Hematopoietic multipotent progenitor cell (in vitro differentiated cells): Measurements from ENCODE around the gene DPPA3. TPM values are rescaled to one million over a fixed set of nuclear protein-coding genes. Genes with fewer than 3 reads are reported as not detected.
"Not testable (repeated sequence)": the region's sequence is repeated elsewhere in the genome, so short reads cannot be mapped to it uniquely, and the experiment has no call there.

Source experiments
- DNase-seq, 3 donors: peaks; one replicate each; pipeline ENCODE4 v3.0.0-alpha.2; 2011 to 2015; ENCODE audit warnings: low read depth in 2 of 3, low spot score in 2 of 3
- total RNA-seq: library from RNA; depleted of rRNA; stranded (reverse); fragments of >200 nt; gene quantifications from one replicate; pipeline ENCODE4 v1.2.3, GENCODE V29; 2012

Gene DPPA3
- total RNA-seq, 1 donor, result not detected

DNA sequence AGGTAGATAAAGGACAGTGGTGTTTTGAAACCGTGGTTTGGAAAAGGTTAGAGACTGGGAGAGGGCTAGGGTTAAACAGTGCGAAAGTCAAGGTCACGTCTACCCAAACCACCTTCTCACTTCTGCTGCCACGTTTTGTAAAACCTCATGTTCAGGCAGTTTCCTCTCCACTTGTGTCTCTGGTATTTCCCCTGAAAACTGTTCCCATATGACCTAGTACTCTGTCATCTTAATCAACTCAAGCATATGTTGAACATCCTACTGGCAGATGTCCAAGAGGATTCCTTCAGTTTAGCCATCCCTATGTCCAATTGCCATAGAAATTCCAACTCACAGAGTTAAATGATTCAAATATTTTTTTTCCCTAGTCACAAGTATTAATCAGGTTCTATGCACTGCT is 18.5 kb downstream of the DPPA3 start:
- no peak for DNase-seq

DNA sequence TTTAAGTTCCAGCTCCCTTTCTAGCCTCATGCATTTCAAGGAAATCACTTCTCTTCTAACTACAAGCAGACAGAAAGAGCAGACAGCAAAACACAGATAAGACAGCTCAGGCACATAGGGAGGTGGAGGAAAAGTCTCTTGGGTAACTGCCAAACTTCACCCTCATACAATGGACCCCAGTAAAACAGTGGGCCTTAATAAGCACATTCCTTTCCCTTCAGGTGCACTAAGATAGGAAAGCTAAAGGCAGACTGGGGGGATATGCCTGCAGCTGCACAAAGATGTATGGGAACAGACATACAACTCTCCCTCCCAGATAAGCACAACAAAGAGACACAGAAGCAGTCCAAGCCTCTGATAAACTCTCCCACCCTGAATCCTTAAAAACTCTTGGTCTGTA is 19.8 kb downstream of the DPPA3 start:
- not testable (repeated sequence) for DNase-seq

DNA sequence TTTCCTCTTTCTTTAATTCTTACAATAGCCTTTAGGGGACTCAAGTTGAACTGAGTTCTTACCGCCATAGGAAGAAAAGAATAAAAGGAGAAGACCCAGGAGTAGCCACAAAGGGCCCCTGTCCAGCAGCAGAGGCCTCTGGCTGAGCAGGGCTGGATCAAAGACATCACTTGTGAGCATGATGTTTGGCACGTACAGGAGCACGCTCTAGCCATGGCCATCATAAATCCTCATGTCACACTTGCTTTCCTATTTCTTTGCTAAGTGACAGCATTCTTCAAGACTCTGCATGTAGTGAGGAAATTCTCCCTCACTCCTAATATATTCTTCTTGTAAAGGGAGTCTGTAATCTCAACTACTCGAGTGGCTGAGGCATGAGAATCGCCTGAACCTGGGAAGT is 20.3 kb downstream of the DPPA3 start:
- peak in 2 of 3 donors; percentile 31 for DNase-seq

DNA sequence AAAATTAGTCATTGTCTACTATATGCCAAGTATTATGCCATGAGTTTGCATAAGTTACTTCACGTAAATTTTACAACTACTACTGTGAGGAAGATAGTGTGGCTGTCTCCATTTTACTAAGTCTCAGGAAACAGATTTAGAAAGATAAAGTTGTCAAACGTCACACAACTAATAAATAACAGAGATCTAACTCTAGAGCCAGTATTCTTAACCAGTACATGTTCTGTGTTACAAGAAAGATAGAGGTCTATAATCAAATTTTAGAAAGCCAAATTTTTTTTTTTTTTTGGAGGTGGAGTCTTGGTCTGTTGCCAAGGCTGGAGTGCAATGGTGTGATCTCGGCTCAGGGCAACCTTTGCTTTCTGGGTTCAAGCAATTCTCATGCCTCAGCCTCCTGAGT is 21.8 kb downstream of the DPPA3 start:
- DNase-seq, result peak in 2 of 3 donors; percentile 70 to 90

DNA sequence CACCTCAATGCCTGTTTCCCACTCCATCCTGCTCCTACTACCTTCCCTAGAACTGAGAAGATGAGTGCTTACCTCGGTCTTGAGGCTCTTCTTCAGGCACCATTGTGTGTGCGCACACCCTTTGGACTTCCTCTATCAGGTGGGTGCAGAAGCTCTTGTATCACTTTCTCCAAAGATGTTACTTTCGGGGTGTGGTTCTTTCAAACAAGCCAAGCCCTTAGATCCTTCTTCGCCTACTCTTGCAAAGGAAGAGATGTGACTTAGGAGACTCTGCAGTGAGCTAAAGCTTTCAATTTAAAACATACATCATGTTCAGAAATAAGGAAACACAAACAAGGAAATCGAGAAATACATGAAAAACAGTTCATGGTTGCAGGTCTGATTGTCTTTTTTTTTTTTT is 36.0 kb downstream of the DPPA3 start, which contains the start of gene CLEC4C:
Gene CLEC4C, minus strand, starts transcription at position 130 of the 400 bp plus-strand sequence. Its CDS starts 27 bp downstream, at position 103.
- DNase-seq, result no peak

DNA sequence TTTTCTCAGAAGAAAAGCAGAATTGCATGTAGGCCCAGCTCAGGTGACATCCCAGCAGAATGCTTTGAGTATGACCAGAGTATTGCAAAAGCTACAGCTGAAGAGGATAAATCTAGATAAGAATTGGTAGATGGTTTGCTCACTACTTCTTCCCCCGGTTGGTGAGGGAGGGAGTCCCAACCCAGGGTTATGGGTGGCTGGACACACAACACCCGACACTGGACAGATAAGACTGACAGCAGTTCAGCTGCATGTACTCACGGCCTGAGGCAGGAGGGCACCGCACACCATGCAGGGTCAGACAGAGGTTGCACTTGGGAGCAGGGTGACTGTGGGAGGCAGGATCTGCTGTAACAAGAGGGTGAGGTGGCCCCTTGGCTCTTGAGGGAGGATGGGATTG is 37.6 kb downstream of the DPPA3 start:
- no peak for DNase-seq

DNA sequence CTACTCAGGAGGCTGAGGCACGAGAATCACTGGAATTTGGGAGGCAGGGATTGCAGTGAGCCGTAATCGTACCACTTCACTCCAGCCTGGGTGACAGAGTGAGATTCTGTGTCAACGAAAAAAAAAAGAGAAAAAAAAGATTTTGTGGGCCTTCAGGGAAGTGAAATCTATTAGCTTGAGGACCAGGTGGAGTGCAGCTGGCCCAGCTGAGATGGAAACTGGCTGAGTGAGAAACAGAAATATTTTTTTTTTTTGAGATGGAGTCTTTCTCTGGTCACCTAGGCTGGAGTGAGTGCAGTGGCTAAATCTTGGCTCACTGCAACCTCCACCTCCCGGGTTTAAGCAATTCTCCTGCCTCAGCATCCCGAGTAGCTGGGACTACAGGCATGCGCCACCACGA is 38.2 kb downstream of the DPPA3 start:
- no peak for DNase-seq

DNA sequence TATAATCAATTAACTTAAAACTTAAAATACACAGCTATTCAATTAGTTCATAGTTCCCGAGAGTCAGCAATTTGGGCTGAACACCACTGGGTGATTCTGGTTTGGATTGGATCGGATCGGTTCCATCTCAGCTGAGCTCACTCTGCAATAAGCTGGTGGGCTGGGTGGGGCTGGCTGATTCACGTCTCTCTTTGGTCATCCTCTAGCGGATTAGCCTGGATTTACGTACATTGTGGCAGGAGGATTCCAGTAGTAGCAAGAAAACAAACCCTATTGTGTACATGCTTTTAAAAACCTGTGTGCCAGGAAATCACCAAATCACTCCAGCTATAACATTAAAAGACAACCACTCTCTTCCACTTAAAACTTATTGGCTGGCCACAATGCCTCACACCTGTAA is 39.1 kb downstream of the DPPA3 start:
- no peak for DNase-seq

DNA sequence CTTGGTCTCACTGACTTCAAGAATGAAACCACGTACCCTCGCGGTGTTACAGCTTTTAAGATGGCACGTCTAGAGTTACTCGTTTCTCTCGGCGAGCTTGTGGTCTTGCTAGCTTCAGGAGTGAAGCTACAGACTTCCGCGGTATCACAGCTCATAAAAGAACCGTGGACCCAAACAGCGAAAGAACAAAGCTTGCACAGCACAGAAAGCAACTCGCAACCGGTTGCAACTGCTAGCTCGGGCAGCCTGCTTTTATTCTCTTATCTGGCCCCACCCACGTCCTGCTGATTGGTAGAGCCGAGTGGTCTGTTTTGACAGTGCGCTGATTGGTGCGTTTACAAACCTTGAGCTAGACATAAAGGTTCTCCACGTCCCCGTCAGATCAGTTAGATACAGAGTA is 40.2 kb downstream of the DPPA3 start:
- no peak for DNase-seq

DNA sequence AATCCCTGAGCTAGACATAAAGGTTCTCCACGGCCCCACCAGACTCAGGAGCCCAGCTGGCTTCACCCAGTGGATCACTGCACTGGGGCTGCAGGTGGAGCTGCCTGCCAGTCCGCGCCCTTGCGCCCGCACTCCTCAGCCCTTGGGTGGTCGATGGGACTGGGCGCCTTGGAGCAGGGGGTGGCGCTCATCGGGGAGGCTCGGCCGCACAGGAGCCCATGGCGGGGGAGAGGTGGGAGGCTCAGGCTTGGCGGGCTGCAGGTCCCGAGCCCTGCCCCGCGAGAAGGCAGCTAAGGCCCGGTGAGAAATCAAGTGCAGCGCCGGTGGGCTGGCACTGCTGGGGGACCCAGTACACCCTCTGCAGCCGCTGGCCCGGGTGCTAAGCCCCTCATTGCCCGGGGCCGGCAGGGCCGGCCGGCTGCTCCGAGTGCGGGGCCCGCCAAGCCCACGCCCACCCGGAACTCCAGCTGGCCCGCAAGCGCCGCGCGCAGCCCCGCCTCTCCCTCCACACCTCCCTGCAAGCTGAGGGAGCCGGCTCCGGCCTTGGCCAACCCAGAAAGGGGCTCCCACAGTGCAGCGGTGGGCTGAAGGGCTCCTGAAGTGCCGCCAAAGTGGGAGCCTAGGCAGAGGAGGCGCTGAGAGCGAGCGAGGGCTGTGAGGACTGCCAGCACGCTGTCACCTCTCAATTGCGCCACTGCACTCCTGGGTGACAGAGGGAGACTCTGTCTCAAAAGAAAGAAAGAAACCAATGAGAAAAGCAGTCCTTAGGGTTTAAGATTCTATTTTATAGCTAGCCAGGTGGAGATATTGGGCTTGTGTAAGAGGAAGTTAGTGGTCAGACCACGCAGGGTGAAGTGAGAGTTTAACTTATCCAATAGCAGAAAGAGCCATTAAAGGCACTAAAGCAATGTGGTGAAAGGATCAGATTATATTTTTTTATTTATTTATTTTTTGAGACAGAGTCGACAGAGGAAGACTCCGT is 41.0 kb downstream of the DPPA3 start:
- DNase-seq, result peak in 2 of 3 donors; percentile 40 to 75

DNA sequence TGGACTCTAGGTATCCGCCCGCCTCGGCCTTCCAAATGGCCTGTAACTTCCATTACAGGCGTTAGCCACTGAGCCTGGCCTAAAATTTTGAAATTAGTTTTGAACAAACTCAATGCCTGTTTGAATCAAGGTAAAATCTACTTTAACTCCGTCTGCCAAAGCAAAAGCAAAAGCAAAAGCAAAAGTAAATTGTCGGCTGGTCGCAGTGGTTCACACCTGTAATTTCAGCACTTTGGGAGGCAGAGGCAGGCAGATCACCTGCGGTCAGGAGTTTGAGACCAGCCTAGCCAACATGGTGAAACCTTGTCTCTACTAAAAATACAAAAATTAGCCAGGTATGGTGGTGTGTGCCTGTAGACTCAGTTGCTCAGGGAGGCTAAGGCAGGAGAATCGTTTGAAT is 44.4 kb downstream of the DPPA3 start:
- DNase-seq, result not testable (repeated sequence)

DNA sequence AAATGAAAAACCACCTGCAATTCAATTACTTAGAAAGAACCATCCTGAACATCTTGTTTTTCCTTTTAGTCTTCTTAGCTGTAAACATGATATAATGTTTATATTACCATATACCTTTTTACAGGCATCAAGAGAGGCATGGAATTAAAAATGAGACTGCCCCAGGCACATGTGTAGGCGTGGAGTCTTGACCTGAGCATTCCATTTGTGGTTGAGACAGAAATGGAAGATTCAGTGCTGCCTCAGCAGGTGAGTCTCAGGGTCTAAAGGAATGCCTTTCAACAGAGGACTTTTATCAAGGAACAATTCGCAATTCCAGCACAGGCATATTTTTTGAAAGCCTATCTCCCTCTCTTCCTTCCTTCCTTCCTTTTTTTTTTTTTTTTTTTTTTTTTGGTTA is 45.8 kb downstream of the DPPA3 start:
- DNase-seq, result no peak

DNA sequence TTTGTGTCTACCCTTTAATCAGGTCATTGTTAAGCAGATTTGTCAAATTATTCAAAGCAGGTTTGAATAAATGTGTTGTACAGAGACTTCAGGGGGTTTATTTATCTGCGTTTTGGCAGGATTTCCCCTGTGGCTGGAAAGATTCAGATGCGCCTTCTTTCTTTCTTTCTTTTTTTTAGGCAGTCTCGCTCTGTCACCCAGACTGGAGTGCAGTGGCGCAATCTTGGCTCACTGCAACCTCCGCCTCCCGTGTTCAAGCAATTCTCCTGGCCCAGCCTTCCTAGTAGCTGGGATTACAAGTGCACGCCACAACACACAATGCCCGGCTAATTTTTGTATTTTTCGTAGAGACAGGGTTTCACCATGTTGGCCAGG is 47.5 kb downstream of the DPPA3 start:
- DNase-seq, result peak in 1 of 3 donors; percentile 43

Other genes with a start within 250 kb of the DPPA3 start
- gene CD163, start 207.7 kb upstream of the DPPA3 start, total RNA-seq, result 0.27 TPM
- not detected for gene APOBEC1, start 45.5 kb upstream of the DPPA3 start, total RNA-seq
- not detected for gene GDF3, start 15.7 kb upstream of the DPPA3 start, total RNA-seq
- gene CLEC4C, start 35.9 kb downstream of the DPPA3 start, total RNA-seq, result under 0.01 TPM
- not detected for gene NANOGNB, start 53.8 kb downstream of the DPPA3 start, total RNA-seq
- gene NANOG, start 78.0 kb downstream of the DPPA3 start, total RNA-seq, result not detected
- 1.9 TPM for gene SLC2A14, start 161.5 kb downstream of the DPPA3 start, total RNA-seq
- 27.5 TPM for gene SLC2A3, start 224.8 kb downstream of the DPPA3 start, total RNA-seq